NCI-H146 (cell line): ENCODE results near the gene UBE2B.

ENCODE experiments used
- DNase-seq: peaks from one replicate; lab custom pipeline; 2025; lab: John Stamatoyannopoulos, UW

UBE2B gene

GRCh38 chr5:134437847-134438581 is 66.6 kb downstream of the UBE2B start:
- DNase-seq = no peak

- DNase-seq = no peak
Measured at GRCh38 chr5:134438721-134439123, 67.4 kb downstream of the UBE2B start.

GRCh38 chr5:134439210-134439654 is 67.9 kb downstream of the UBE2B start:
- no peak for DNase-seq

- no peak for DNase-seq
Measured at GRCh38 chr5:134440201-134440755, 68.9 kb downstream of the UBE2B start.
